Smooth muscle cell (in vitro differentiated cells): ENCODE data around the gene AGMO. TPM values are rescaled to one million over a fixed set of nuclear protein-coding genes. Genes with fewer than 3 reads are reported as not detected.
A peak's percentile ranks its signal among the peaks of the same experiment; 100 is the strongest.

Experiments
- DNase-seq: peaks from one replicate; lab custom pipeline; 2025; ENCODE audit not compliant: unreplicated experiment; lab: John Stamatoyannopoulos, UW
- H2AFZ ChIP-seq: fragments of 200-600 bp; sonication (generic); 2 replicates; pipeline ENCODE4 v1.6.0; 2016; ENCODE audit warnings: antibody characterized with exemption, low read depth, mild to moderate bottlenecking
- H3F3A ChIP-seq: fragments of 200-600 bp; sonication (generic); 2 replicates; pipeline ENCODE4 v1.6.0; 2017; ENCODE audit warnings: antibody characterized with exemption, low read depth
- H3K27ac ChIP-seq: fragments of 200-600 bp; sonication (generic); 2 replicates; pipeline ENCODE4 v1.5.1; 2016; ENCODE audit warnings: low read depth, mild to moderate bottlenecking
- H3K27me3 ChIP-seq: fragments of 200-600 bp; sonication (generic); 2 replicates; pipeline ENCODE4 v1.6.1; 2016; ENCODE audit warnings: low read depth, mild to moderate bottlenecking
- H3K36me3 ChIP-seq: fragments of 200-600 bp; sonication (generic); 2 replicates; pipeline ENCODE4 v1.5.1; 2016; ENCODE audit warnings: low read depth
- H3K4me1 ChIP-seq: fragments of 200-600 bp; sonication (generic); 2 replicates; pipeline ENCODE4 v1.5.1; 2016; ENCODE audit warnings: low read depth
- H3K4me2 ChIP-seq: fragments of 200-600 bp; sonication (generic); 2 replicates; pipeline ENCODE4 v1.6.0; 2016; ENCODE audit warnings: mild to moderate bottlenecking
- H3K4me3 ChIP-seq: fragments of 200-600 bp; sonication (generic); 2 replicates; pipeline ENCODE4 v1.5.1; 2016; ENCODE audit warnings: mild to moderate bottlenecking
- H3K79me2 ChIP-seq: fragments of 200-600 bp; sonication (generic); 2 replicates; pipeline ENCODE4 v1.6.0; 2016; ENCODE audit warnings: low read depth, mild to moderate bottlenecking
- H3K9ac ChIP-seq: fragments of 200-600 bp; sonication (generic); 2 replicates; pipeline ENCODE4 v1.6.0; 2016; ENCODE audit warnings: low read depth
- H3K9me3 ChIP-seq: fragments of 200-600 bp; sonication (generic); replicated peaks from 2 replicates; pipeline ENCODE4 v1.5.1; 2016; ENCODE audit warnings: low read depth
- H4K20me1 ChIP-seq: fragments of 200-600 bp; sonication (generic); 2 replicates; pipeline ENCODE4 v1.6.0; 2016; ENCODE audit warnings: low read depth
- WGBS: methylation state at CpG from one replicate; pipeline ENCODE4 v1.1.7; 2016; ENCODE audit warnings: low lambda C conversion rate; 5-methylcytosine and 5-hydroxymethylcytosine counted together
- polyA plus RNA-seq: library from polyadenylated mRNA; unstranded; fragments of >200 nt; fragmentation: Nextera tagmentation; extraction: Ambion mirVana; gene quantifications from 2 replicates; pipeline ENCODE4 v1.2.1, GENCODE V29; 2016
- total RNA-seq: library from RNA; depleted of rRNA; stranded (reverse); fragments of >200 nt; gene quantifications from 2 replicates; pipeline ENCODE4 v1.2.3, GENCODE V29; 2014
- TF ChIP-seq, protein P1 (sequence below): fragments of 200-600 bp; sonication (generic); IDR thresholded peaks from 2 replicates; pipeline ENCODE4 v1.5.1; 2017; ENCODE audit warnings: borderline replicate concordance, mild to moderate bottlenecking, antibody characterized with exemption; ENCODE audit not compliant: insufficient read depth, poor library complexity, severe bottlenecking

The AGMO gene
- total and polyA plus RNA-seq, 2 experiments from 2014 or later: 0.27 to 0.50 TPM

DNA sequence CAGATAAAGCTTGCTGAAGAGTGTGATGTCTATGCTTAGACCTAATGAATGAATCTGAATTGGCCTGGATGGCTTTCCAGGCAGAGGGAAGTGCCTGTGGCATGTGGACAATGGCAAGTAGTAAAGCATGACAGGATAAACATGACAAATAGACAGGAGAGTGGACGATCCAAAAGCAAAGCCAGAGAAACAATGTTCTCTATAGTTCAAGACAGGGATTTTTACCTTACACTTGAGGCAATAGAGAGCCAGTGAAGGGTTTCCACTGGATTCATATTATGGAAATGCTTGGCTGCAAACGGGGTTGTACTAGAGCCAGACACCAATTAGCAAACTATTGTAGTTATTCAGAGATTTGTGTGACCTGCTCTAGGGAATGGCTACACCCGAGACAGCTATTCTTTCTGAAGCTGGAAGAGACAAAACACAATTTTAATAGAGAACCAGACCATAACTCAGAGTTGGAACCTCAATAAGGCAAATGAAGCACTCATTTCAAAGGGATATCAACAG, 2.3 kb downstream of the AGMO start:
- no peaks in the 10 kb centered on the region for H3F3A ChIP-seq
- H3K27me3 ChIP-seq: no peaks in the 10 kb centered on the region
- no peaks in the 10 kb centered on the region for H3K9me3 ChIP-seq
- peaks cover 21% of the 10 kb centered on the region for H3K4me1 ChIP-seq
- H4K20me1 ChIP-seq: no peaks in the 10 kb centered on the region
- TF ChIP-seq, protein P1, sequence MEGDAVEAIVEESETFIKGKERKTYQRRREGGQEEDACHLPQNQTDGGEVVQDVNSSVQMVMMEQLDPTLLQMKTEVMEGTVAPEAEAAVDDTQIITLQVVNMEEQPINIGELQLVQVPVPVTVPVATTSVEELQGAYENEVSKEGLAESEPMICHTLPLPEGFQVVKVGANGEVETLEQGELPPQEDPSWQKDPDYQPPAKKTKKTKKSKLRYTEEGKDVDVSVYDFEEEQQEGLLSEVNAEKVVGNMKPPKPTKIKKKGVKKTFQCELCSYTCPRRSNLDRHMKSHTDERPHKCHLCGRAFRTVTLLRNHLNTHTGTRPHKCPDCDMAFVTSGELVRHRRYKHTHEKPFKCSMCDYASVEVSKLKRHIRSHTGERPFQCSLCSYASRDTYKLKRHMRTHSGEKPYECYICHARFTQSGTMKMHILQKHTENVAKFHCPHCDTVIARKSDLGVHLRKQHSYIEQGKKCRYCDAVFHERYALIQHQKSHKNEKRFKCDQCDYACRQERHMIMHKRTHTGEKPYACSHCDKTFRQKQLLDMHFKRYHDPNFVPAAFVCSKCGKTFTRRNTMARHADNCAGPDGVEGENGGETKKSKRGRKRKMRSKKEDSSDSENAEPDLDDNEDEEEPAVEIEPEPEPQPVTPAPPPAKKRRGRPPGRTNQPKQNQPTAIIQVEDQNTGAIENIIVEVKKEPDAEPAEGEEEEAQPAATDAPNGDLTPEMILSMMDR: no peak
- H3K79me2 ChIP-seq: no peaks in the 10 kb centered on the region
- H3K36me3 ChIP-seq: no peaks in the 10 kb centered on the region
- 70% methylated on average over 3 of the region's 3 CpGs for WGBS
- no peak overlapping the region for H2AFZ ChIP-seq
- no peak overlapping the region for H3K4me2 ChIP-seq
- H3K27ac ChIP-seq: no peak overlapping the region
- no peak overlapping the region for H3K9ac ChIP-seq
- no peak overlapping the region for H3K4me3 ChIP-seq
- no peak for DNase-seq

DNA sequence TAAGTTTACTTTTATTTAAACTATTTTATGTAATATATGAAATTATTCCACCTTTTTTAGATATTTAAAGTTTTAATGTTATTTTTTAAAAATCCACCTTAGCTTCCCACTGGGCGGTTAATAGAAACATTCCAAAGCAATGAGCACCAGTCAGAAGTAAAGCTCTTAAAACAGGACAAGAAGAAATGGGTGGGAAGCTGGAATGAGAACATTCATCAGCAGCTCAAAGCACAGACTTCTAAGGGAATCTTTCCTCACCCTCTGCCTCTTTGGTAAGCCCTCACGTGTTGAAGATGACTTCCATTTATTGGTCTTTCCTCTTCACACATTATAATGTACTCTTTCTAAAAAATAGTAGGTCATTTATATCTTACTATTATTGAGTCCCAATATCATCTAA, 3.1 kb downstream of the AGMO start:
- TF ChIP-seq, protein P1: no peak
- DNase-seq: no peak
- Histone ChIP-seq H3F3A (no peaks in the 10 kb centered on the region), H3K27me3 (no peaks in the 10 kb centered on the region), H3K4me3 (no peak overlapping the region), H3K9me3 (no peaks in the 10 kb centered on the region), H3K4me2 (peak overlapping the region; percentile 48), H3K27ac (no peak overlapping the region), H3K79me2 (no peaks in the 10 kb centered on the region), H3K9ac (no peak overlapping the region), H2AFZ (no peak overlapping the region), H3K36me3 (no peaks in the 10 kb centered on the region), H3K4me1 (peaks cover 28% of the 10 kb centered on the region), H4K20me1 (no peaks in the 10 kb centered on the region)
- 20% methylated on average over 2 of the region's 2 CpGs for WGBS

- Histone ChIP-seq H2AFZ (peak overlapping the region; percentile 55), H3K4me3 (no peak overlapping the region), H3K36me3 (no peaks in the 10 kb centered on the region), H4K20me1 (no peaks in the 10 kb centered on the region), H3K4me2 (peak overlapping the region; percentile 48), H3K4me1 (peaks cover 29% of the 10 kb centered on the region), H3K27ac (peak overlapping the region; percentile 45), H3K9ac (no peak overlapping the region), H3F3A (no peaks in the 10 kb centered on the region), H3K27me3 (no peaks in the 10 kb centered on the region), H3K79me2 (no peaks in the 10 kb centered on the region), H3K9me3 (no peaks in the 10 kb centered on the region)
- DNase-seq: no peak
- TF ChIP-seq, protein P1: no peak
These were observed 4.1 kb downstream of the AGMO start for GRCh38 chr7:15557686-15558085.

DNA sequence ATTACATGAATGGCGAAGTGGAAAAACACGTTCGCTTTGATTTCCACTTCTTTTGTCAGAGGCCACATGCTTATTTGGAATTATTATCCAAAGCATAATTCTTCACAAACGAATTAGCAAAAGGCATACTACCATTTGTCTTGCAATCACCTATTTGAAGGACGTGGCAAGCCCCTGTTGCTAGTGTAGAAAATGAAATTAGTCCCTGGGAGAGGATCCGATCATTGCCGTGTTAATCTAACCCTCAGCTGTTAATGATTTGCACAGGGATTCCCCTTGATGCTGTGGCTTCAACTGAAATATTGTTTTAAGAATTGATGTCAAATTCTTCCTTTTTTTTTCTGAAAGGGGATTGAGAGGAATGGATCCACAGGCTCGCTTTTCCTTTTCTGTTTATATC, 4.6 kb downstream of the AGMO start:
- Histone ChIP-seq H3K9me3 (no peaks in the 10 kb centered on the region), H3K4me2 (peak overlapping the region; percentile 48), H3K4me3 (no peak overlapping the region), H2AFZ (peak overlapping the region; percentile 61), H3K9ac (no peak overlapping the region), H3F3A (no peaks in the 10 kb centered on the region), H3K27ac (no peak overlapping the region), H4K20me1 (no peaks in the 10 kb centered on the region), H3K79me2 (no peaks in the 10 kb centered on the region), H3K36me3 (no peaks in the 10 kb centered on the region), H3K27me3 (no peaks in the 10 kb centered on the region), H3K4me1 (peaks cover 29% of the 10 kb centered on the region)
- TF ChIP-seq, protein P1: no peak
- 79% methylated on average over 8 of the region's 8 CpGs for WGBS
- DNase-seq: no peak
